ENCODE data around the gene ZFPL1.

Gene ZFPL1

GRCh38 chr11:65036931-65037330 is 47.1 kb upstream of the ZFPL1 start:
- TF ChIP-seq RAD21 (IDR thresholded peaks at IDR 0.05; ENCODE audit: low read depth) = no peak; the same call in 1 of the 2 replicates
- 0 out of 2 replicates have a peak, but pooled peaks have one; percentile 13 for TF ChIP-seq YY1 (IDR thresholded peaks at IDR 0.05; ENCODE audit: low read depth)
- peak; percentile 87 for TF ChIP-seq NFIC (IDR thresholded peaks at IDR 0.05)
- peak; percentile 57 for TF ChIP-seq TEAD4 (IDR thresholded peaks at IDR 0.05)

DNA sequence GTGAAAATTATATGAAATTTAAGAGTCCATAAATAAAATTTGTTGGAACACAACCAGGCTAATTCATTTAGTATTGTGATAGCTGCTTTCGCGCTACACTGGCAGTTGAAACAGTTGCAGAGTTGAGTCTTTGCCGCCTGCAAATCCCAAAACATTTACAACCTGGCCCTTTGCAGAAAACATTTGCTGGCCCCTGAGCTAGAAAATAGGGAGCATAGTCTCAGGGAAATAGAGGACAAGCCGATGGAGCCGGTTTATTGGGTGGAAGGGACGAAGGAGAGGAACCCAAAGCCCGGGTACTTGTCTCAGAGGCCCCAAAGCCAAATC is 43.5 kb upstream of the ZFPL1 start:
- TF ChIP-seq EGR1 (IDR thresholded peaks at IDR 0.05) (no peak), RAD21 (IDR thresholded peaks at IDR 0.05; ENCODE audit: low read depth) (no peak), ZBTB7A (IDR thresholded peaks at IDR 0.05; ENCODE audit: low read depth) (0 out of 2 replicates have a peak, but pooled peaks have one; percentile 9), TAF1 (IDR thresholded peaks at IDR 0.05; ENCODE audit: low read depth) (no peak)

- TF ChIP-seq CEBPB (IDR thresholded peaks at IDR 0.05) (no peak), ZBTB7A (IDR thresholded peaks at IDR 0.05; ENCODE audit: low read depth) (no peak), USF1 (IDR thresholded peaks at IDR 0.05) (no peak), TAF1 (IDR thresholded peaks at IDR 0.05; ENCODE audit: low read depth) (peak; percentile 40), YY1 (IDR thresholded peaks at IDR 0.05; ENCODE audit: low read depth) (peak; percentile 64), EGR1 (IDR thresholded peaks at IDR 0.05) (no peak), NFIC (IDR thresholded peaks at IDR 0.05) (no peak), TCF12 (IDR thresholded peaks at IDR 0.05; ENCODE audit: low read depth) (peak; percentile 30; the same call in 1 of the 2 replicates), RAD21 (IDR thresholded peaks at IDR 0.05; ENCODE audit: low read depth) (no peak), TEAD4 (IDR thresholded peaks at IDR 0.05) (no peak), CREB1 (IDR thresholded peaks at IDR 0.05; ENCODE audit: low read depth) (no peak), EP300 (IDR thresholded peaks at IDR 0.05; ENCODE audit: borderline replicate concordance) (no peak), FOXM1 (IDR thresholded peaks at IDR 0.05; ENCODE audit: borderline replicate concordance, low read depth) (peak; percentile 62)
- TF ChIP-seq, protein P1, sequence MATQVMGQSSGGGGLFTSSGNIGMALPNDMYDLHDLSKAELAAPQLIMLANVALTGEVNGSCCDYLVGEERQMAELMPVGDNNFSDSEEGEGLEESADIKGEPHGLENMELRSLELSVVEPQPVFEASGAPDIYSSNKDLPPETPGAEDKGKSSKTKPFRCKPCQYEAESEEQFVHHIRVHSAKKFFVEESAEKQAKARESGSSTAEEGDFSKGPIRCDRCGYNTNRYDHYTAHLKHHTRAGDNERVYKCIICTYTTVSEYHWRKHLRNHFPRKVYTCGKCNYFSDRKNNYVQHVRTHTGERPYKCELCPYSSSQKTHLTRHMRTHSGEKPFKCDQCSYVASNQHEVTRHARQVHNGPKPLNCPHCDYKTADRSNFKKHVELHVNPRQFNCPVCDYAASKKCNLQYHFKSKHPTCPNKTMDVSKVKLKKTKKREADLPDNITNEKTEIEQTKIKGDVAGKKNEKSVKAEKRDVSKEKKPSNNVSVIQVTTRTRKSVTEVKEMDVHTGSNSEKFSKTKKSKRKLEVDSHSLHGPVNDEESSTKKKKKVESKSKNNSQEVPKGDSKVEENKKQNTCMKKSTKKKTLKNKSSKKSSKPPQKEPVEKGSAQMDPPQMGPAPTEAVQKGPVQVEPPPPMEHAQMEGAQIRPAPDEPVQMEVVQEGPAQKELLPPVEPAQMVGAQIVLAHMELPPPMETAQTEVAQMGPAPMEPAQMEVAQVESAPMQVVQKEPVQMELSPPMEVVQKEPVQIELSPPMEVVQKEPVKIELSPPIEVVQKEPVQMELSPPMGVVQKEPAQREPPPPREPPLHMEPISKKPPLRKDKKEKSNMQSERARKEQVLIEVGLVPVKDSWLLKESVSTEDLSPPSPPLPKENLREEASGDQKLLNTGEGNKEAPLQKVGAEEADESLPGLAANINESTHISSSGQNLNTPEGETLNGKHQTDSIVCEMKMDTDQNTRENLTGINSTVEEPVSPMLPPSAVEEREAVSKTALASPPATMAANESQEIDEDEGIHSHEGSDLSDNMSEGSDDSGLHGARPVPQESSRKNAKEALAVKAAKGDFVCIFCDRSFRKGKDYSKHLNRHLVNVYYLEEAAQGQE (IDR thresholded peaks at IDR 0.05; ENCODE audit: low read depth) = no peak
- TF ChIP-seq, protein P2, sequence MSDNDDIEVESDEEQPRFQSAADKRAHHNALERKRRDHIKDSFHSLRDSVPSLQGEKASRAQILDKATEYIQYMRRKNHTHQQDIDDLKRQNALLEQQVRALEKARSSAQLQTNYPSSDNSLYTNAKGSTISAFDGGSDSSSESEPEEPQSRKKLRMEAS (IDR thresholded peaks at IDR 0.05) = peak; percentile 89
Observed at GRCh38 chr11:65040847-65041622, 43.0 kb upstream of the ZFPL1 start, which contains the start of gene SAC3D1. TSS of gene SAC3D1 (plus strand) at chr11:65041210. CDS start at chr11:65041293, 83 bp downstream.

GRCh38 chr11:65042891-65043290 is 41.1 kb upstream of the ZFPL1 start:
- TF ChIP-seq FOXM1 (IDR thresholded peaks at IDR 0.05; ENCODE audit: borderline replicate concordance, low read depth) (no peak), EP300 (IDR thresholded peaks at IDR 0.05; ENCODE audit: borderline replicate concordance) (no peak), RAD21 (IDR thresholded peaks at IDR 0.05; ENCODE audit: low read depth) (no peak), USF1 (IDR thresholded peaks at IDR 0.05) (no peak), EGR1 (IDR thresholded peaks at IDR 0.05) (no peak), TCF12 (IDR thresholded peaks at IDR 0.05; ENCODE audit: low read depth) (no peak), TAF1 (IDR thresholded peaks at IDR 0.05; ENCODE audit: low read depth) (no peak)
- TF ChIP-seq, protein P1 (IDR thresholded peaks at IDR 0.05; ENCODE audit: low read depth) = no peak

GRCh38 chr11:65043881-65044501 is 40.0 kb upstream of the ZFPL1 start:
- TF ChIP-seq NFIC (IDR thresholded peaks at IDR 0.05) (no peak), EP300 (IDR thresholded peaks at IDR 0.05; ENCODE audit: borderline replicate concordance) (no peak), CREB1 (IDR thresholded peaks at IDR 0.05; ENCODE audit: low read depth) (no peak), TAF1 (IDR thresholded peaks at IDR 0.05; ENCODE audit: low read depth) (no peak)
- TF ChIP-seq, protein P1 (IDR thresholded peaks at IDR 0.05; ENCODE audit: low read depth) = no peak
- TF ChIP-seq, protein P2 (IDR thresholded peaks at IDR 0.05) = no peak
